Stomach (tissue), 9 donors: ENCODE measurements around the gene PLXND1. TPM values are rescaled to one million over a fixed set of nuclear protein-coding genes. Genes with fewer than 3 reads are reported as not detected.
A peak's percentile ranks its signal among the peaks of the same experiment; 100 is the strongest.

ENCODE experiments used
- DNase-seq, 2 donors: peaks; one replicate each; pipeline versions ENCODE4 v3.0.0 to v3.0.0-alpha.2; 2013 to 2019
- H3K27ac ChIP-seq, 5 donors: fragments of 200-600 bp in 4 of 5; sonication (generic) in 4 of 5; one replicate each; pipeline ENCODE4 v1.5.1; 2013 to 2019; ENCODE audit warnings: mild to moderate bottlenecking in 1 of 5, moderate library complexity in 1 of 5
- H3K27me3 ChIP-seq, 3 donors: fragments of 200-600 bp; sonication (generic); one replicate each; pipeline ENCODE4 v1.5.1; 2017 to 2019; ENCODE audit warnings: mixed run types in 1 of 3
- H3K36me3 ChIP-seq, 4 donors: fragments of 200-600 bp; sonication (generic); 1 replicate in 3 of 4; 2 replicates in 1 of 4; pipeline ENCODE4 v1.5.1; 2016 to 2019
- H3K4me1 ChIP-seq, 4 donors: fragments of 200-600 bp; sonication (generic); one replicate each; pipeline ENCODE4 v1.5.1; 2016 to 2019
- H3K4me3 ChIP-seq, 4 donors: fragments of 200-600 bp; sonication (generic) in 3 of 4; one replicate each; pipeline ENCODE4 v1.5.1; 2016 to 2019; ENCODE audit warnings: mild to moderate bottlenecking in 1 of 4
- H3K9me3 ChIP-seq, 4 donors: fragments of 200-600 bp; sonication (generic); one replicate each; pipeline ENCODE4 v1.5.1; 2016 to 2019
- CTCF ChIP-seq, 7 experiments: fragments of 450-650 bp in 4 of 7; fragments of 200-600 bp in 3 of 7; sonication (generic) in 3 of 7; IDR thresholded peaks; one replicate each; pipeline ENCODE4 v1.5.1; 2016 to 2019; ENCODE audit warnings: antibody characterized with exemption in 7 of 7, control low read depth in 2 of 7, mild to moderate bottlenecking in 1 of 7
- EP300 ChIP-seq: sonication (generic); formaldehyde crosslinking; IDR thresholded peaks from one replicate; pipeline ENCODE4 v1.6.1; 2017; ENCODE audit warnings: antibody characterized with exemption
- POLR2A ChIP-seq, 4 donors: fragments of 450-650 bp; IDR thresholded peaks; one replicate each; pipeline ENCODE4 v1.6.1; 2016; ENCODE audit warnings: antibody characterized with exemption in 4 of 4, control low read depth in 2 of 4, mild to moderate bottlenecking in 1 of 4, moderate library complexity in 1 of 4
- POLR2AphosphoS5 ChIP-seq, 3 donors: sonication (generic); formaldehyde crosslinking; IDR thresholded peaks; one replicate each; pipeline ENCODE4 v1.6.1; 2016; ENCODE audit warnings: antibody characterized with exemption in 3 of 3
- WGBS, 5 donors: extraction: QIAGEN DNeasy Blood & Tissue Kit in 3 of 5; methylation state at CpG; one replicate each; pipeline versions ENCODE4 v1.1.5 to v1.1.7; 2013 to 2018; 5-methylcytosine and 5-hydroxymethylcytosine counted together
- intact Hi-C: fragments of 100-400 bp; cut with DNase I; formaldehyde crosslinking; loops from one replicate; pipeline ENCODE4 v1.15.1; 2023; ENCODE audit warnings: low total_unique reads
- polyA plus RNA-seq, 3 donors: library from polyadenylated mRNA; stranded (reverse); fragments of 200-250 nt; gene quantifications; one replicate each; pipeline ENCODE4 v1.2.3, GENCODE V29; 2013
- total RNA-seq, 5 donors: library from RNA; depleted of rRNA; stranded (reverse); fragments of >200 nt; gene quantifications; one replicate each; pipeline versions ENCODE4 v1.1.0 to v1.2.3, GENCODE V29; 2014 to 2016
- donor health status: healthy with polysubstance abuse.
- donor health status: Bipolar disorder and iron deficiency.
- donor health status: healthy.

Gene PLXND1
- total and polyA plus RNA-seq, 8 donors, result 22.6 to 251 (median 58.6) TPM

GRCh38 chr3:129563332-129563731 is 43.1 kb downstream of the PLXND1 start:
- Histone ChIP-seq H3K27ac (peak overlapping the region in 3 of 5 donors; percentile 43 to 65 (median 54)), H3K4me3 (no peak overlapping the region), H3K9me3 (no peaks in the 10 kb centered on the region), H3K36me3 (peaks cover 25 to 92% (median 70%) of the 10 kb centered on the region in 4 donors), H3K27me3 (no peaks in the 10 kb centered on the region), H3K4me1 (peaks cover 37 to 79% (median 49%) of the 10 kb centered on the region in 4 donors)
- 77 to 96% (median 91%) methylated on average over 4 to 12 of the region's 12 CpGs for WGBS, 5 donors
- TF ChIP-seq EP300, result no peak
- no peak for TF ChIP-seq CTCF (IDR thresholded peaks at IDR 0.05)
- no peak for TF ChIP-seq POLR2AphosphoS5 (IDR thresholded peaks at IDR 0.05)
- TF ChIP-seq POLR2A (IDR thresholded peaks at IDR 0.05), result no peak
- DNase-seq, result no peak
- intact Hi-C loops, result no loop called here

DNA sequence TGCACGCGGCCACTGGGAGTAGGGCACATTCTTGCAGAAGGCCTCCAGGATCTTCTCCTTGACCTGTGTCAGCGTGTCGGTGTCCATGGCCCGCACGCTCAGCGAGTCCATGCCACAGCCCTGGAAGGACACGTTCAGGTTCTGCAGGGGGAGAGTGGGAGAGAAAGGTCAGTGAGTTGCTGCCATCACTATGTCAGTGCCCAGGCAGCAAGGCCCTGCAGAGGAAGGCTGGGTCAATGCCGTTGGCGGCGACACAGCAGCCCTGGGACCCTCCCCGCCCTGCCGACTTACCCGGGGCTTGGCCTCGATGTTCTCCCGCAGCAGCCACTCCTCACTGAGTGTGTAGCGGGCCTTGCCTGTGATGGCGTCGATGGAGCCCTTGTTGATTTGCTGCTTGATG is 43.7 kb downstream of the PLXND1 start:
- Histone ChIP-seq H3K27me3 (no peaks in the 10 kb centered on the region), H3K27ac (no peak overlapping the region), H3K4me1 (peaks cover 37 to 81% (median 52%) of the 10 kb centered on the region in 4 donors), H3K36me3 (peaks cover 25 to 95% (median 75%) of the 10 kb centered on the region in 4 donors), H3K9me3 (no peaks in the 10 kb centered on the region), H3K4me3 (no peak overlapping the region)
- TF ChIP-seq POLR2A (IDR thresholded peaks at IDR 0.05), result no peak
- TF ChIP-seq EP300, result no peak
- TF ChIP-seq POLR2AphosphoS5 (IDR thresholded peaks at IDR 0.05), result no peak
- TF ChIP-seq CTCF (IDR thresholded peaks at IDR 0.05), result no peak
- intact Hi-C loops, result no loop called here
- DNase-seq, result no peak
- WGBS, 5 donors, result 83 to 94% (median 91%) methylated on average over 8 to 19 of the region's 19 CpGs

- 81 to 89% (median 84%) methylated on average over 17 to 18 of the region's 18 CpGs for WGBS, 5 donors
- Histone ChIP-seq H3K27ac (peak overlapping the region; percentile 37 to 87 (median 83)), H3K4me3 (no peak overlapping the region), H3K36me3 (peaks cover 28 to 95% (median 76%) of the 10 kb centered on the region in 4 donors), H3K9me3 (no peaks in the 10 kb centered on the region), H3K27me3 (no peaks in the 10 kb centered on the region), H3K4me1 (peaks cover 37 to 81% (median 54%) of the 10 kb centered on the region in 4 donors)
- intact Hi-C loops, result no loop called here
- no peak for DNase-seq
- TF ChIP-seq EP300 (no peak), POLR2A (IDR thresholded peaks at IDR 0.05) (no peak), POLR2AphosphoS5 (IDR thresholded peaks at IDR 0.05) (no peak), CTCF (IDR thresholded peaks at IDR 0.05) (no peak)
Measured at GRCh38 chr3:129561619-129562248, 44.7 kb downstream of the PLXND1 start.

- Histone ChIP-seq H3K36me3 (peaks cover 32 to 95% (median 78%) of the 10 kb centered on the region in 4 donors), H3K4me3 (no peak overlapping the region), H3K4me1 (peaks cover 37 to 85% (median 53%) of the 10 kb centered on the region in 4 donors), H3K27me3 (no peaks in the 10 kb centered on the region), H3K9me3 (no peaks in the 10 kb centered on the region), H3K27ac (peak overlapping the region; percentile 37 to 87 (median 83))
- intact Hi-C loops, result no loop called here
- WGBS, 5 donors, result 40 to 59% (median 49%) methylated on average over 14 to 18 of the region's 18 CpGs
- DNase-seq, result peak; percentile 35 to 90
- TF ChIP-seq EP300 (no peak), POLR2A (IDR thresholded peaks at IDR 0.05) (no peak), CTCF (IDR thresholded peaks at IDR 0.05) (no peak), POLR2AphosphoS5 (IDR thresholded peaks at IDR 0.05) (peak in 1 of 3 donors; percentile 11)
Measured at GRCh38 chr3:129560911-129561594, 45.4 kb downstream of the PLXND1 start.
